HepG2 (cell line): Measurements from ENCODE around the gene TLCD3B. TPM values are rescaled to one million over a fixed set of nuclear protein-coding genes. Genes with fewer than 3 reads are reported as not detected.

ENCODE experiments used
- ATF1 ChIP-seq: IDR thresholded peaks from 2 replicates; pipeline ENCODE4 v1.6.1; 2016; ENCODE audit warnings: mild to moderate bottlenecking, control low read depth
- ESRRA ChIP-seq: sonication (generic); formaldehyde crosslinking; IDR thresholded peaks from 2 replicates; pipeline ENCODE4 v1.5.1; 2020; ENCODE audit warnings: mild to moderate bottlenecking, low read depth, missing genetic modification reagents
- FOXK1 ChIP-seq: sonication (generic); formaldehyde crosslinking; IDR thresholded peaks from 2 replicates; pipeline ENCODE4 v1.4.0; 2020; ENCODE audit warnings: low read depth, missing genetic modification reagents, borderline replicate concordance
- KDM6A ChIP-seq: IDR thresholded peaks from 2 replicates; pipeline ENCODE4 v1.6.1; 2016; ENCODE audit warnings: low read depth
- MZF1 ChIP-seq: sonication (generic); formaldehyde crosslinking; IDR thresholded peaks from 2 replicates; pipeline ENCODE4 v1.8.1; 2023; ENCODE audit warnings: mild to moderate bottlenecking, missing genetic modification reagents, borderline replicate concordance
- POLR2AphosphoS5 ChIP-seq: IDR thresholded peaks from 2 replicates; pipeline ENCODE4 v1.6.1; 2012; ENCODE audit warnings: low read depth, low read length
- RCOR2 ChIP-seq: IDR thresholded peaks from 2 replicates; pipeline ENCODE4 v1.6.1; 2016; ENCODE audit warnings: missing biosample characterization, missing genetic modification reagents
- RFX1 ChIP-seq: fragments of 450-650 bp; IDR thresholded peaks from 2 replicates; pipeline ENCODE4 v1.6.1; 2017
- SMAD1 ChIP-seq: sonication (generic); formaldehyde crosslinking; IDR thresholded peaks from 2 replicates; pipeline ENCODE4 v1.4.0; 2020; ENCODE audit warnings: missing genetic modification reagents, low read depth, mild to moderate bottlenecking, borderline replicate concordance
- SMC3 ChIP-seq: IDR thresholded peaks from 2 replicates; pipeline ENCODE4 v1.6.1; 2011; ENCODE audit warnings: low read length, improper control_type of control experiment
- SP4 ChIP-seq: sonication (generic); formaldehyde crosslinking; IDR thresholded peaks from 2 replicates; pipeline ENCODE4 v1.8.1; 2023; ENCODE audit warnings: mild to moderate bottlenecking, missing genetic modification reagents
- SP5 ChIP-seq: IDR thresholded peaks from 2 replicates; pipeline ENCODE4 v1.6.1; 2016; ENCODE audit warnings: low read depth, borderline replicate concordance
- TCF7L2 ChIP-seq: IDR thresholded peaks from 2 replicates; pipeline ENCODE4 v1.6.1; 2011; ENCODE audit warnings: mild to moderate bottlenecking, low read depth, low read length, moderate library complexity
- WIZ ChIP-seq: sonication (generic); formaldehyde crosslinking; IDR thresholded peaks from 2 replicates; pipeline ENCODE4 v1.5.1; 2020; ENCODE audit warnings: mild to moderate bottlenecking, missing genetic modification reagents
- YY1 ChIP-seq: IDR thresholded peaks from 2 replicates; pipeline ENCODE4 v1.6.1; 2011; ENCODE audit warnings: low read length, low read depth, moderate library complexity, mild to moderate bottlenecking; ENCODE audit not compliant: insufficient read depth, insufficient replicate concordance
- ZNF138 ChIP-seq: sonication (generic); formaldehyde crosslinking; IDR thresholded peaks from 2 replicates; pipeline ENCODE4 v1.5.0; 2020; ENCODE audit warnings: mild to moderate bottlenecking, low read depth, missing genetic modification reagents
- ZNF468 ChIP-seq: sonication (generic); formaldehyde crosslinking; IDR thresholded peaks from 2 replicates; pipeline ENCODE4 v1.8.0; 2022; ENCODE audit warnings: mild to moderate bottlenecking, moderate library complexity, missing genetic modification reagents
- ZNF607 ChIP-seq: sonication (generic); formaldehyde crosslinking; IDR thresholded peaks from 2 replicates; pipeline ENCODE4 v1.5.1; 2020; ENCODE audit warnings: missing genetic modification reagents, mild to moderate bottlenecking, borderline replicate concordance
- ZNF615 ChIP-seq: sonication (generic); formaldehyde crosslinking; IDR thresholded peaks from 2 replicates; pipeline ENCODE4 v1.5.0; 2020; ENCODE audit warnings: mild to moderate bottlenecking, missing genetic modification reagents, borderline replicate concordance
- ZNF629 ChIP-seq: sonication (generic); formaldehyde crosslinking; conservative IDR thresholded peaks from 2 replicates; pipeline ENCODE4 v1.5.0; 2020; ENCODE audit warnings: missing genetic modification reagents
- ZNF777 ChIP-seq: sonication (generic); formaldehyde crosslinking; IDR thresholded peaks from 2 replicates; pipeline ENCODE4 v1.4.0; 2020; ENCODE audit warnings: missing genetic modification reagents
- ZNF800 ChIP-seq: sonication (generic); formaldehyde crosslinking; IDR thresholded peaks from 2 replicates; pipeline ENCODE4 v1.4.0; 2020; ENCODE audit warnings: missing genetic modification reagents
- polyA plus RNA-seq, 8 experiments: library from polyadenylated mRNA; depleted of rRNA in 3 of 8; stranded (reverse) in 7 of 8; unstranded in 1 of 8; fragments of >200 nt; fragmentation: Illumina TruSeq in 4 of 8; extraction: Trizol in 4 of 8; gene quantifications; 2 replicates each; pipeline versions ENCODE4 v1.2.1 to v1.2.3, GENCODE V29; 2011 to 2016; ENCODE audit warnings: low read depth in 4 of 8, missing spikeins in 1 of 8, mixed read lengths in 1 of 8; ENCODE audit not compliant: insufficient read depth in 1 of 8
- total RNA-seq, 5 experiments: library from RNA; depleted of rRNA; stranded (reverse); fragments of >200 nt; fragmentation: Illumina TruSeq; extraction: Trizol; gene quantifications; 2 replicates each; pipeline ENCODE4 v1.2.3, GENCODE V29; 2016; ENCODE audit warnings: low read depth in 1 of 5
- TF ChIP-seq, protein P1 (sequence below): IDR thresholded peaks from 2 replicates; pipeline ENCODE4 v1.6.1; 2012; ENCODE audit warnings: low read depth, low read length, improper control_type of control experiment
- TF ChIP-seq, protein P2 (sequence below): sonication (generic); formaldehyde crosslinking; IDR thresholded peaks from 2 replicates; pipeline ENCODE4 v1.4.0; 2020; ENCODE audit warnings: missing genetic modification reagents

The TLCD3B gene
- total and polyA plus RNA-seq, 2 of the 13 experiments (the other 11 are each of a cell fraction or from before 2014, with no cell fraction given), result not detected

DNA sequence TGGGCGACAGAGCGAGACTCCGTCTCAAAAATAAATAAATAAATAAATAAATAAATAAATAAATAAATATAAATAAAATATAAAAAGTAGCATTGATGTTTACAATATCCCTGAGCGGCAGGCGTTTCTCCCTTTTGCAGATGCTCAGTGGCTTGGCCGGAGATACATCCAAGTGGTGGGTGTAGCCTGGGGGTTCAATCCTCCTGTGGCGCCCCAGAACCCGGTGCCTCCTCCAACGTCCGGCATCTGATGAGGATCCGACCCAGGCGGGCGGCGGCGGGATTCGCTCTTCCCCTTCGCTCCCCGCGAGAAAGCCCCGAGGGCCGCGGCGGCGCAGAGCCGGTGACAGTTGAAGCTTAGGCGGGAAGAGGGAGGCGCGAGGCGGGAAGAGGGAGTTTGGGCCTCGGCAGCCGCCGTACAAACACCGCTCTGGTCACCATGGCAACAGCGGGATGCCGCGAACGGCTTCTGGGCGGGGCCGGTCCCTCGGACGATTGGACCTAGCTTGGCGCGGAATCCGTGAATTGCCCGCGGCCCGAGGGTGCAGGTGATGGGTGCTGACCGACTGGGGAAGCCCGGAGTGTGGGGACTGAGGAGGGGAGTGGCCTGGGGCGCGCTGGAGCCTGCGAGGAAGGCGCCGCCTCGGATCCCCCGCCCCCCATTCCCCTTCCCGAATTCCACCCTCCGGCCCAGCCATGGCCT, 21.8 kb upstream of the TLCD3B start (continued):
- peak; percentile 82 for TF ChIP-seq ZNF777 (CRISPR knock-in tag)
- peak; percentile 23; the same call in 1 of the 2 replicates for TF ChIP-seq KDM6A (CRISPR knock-in tag)
- TF ChIP-seq ESRRA (CRISPR knock-in tag), result peak; percentile 75; the same call in 1 of the 2 replicates
- peak; percentile 86 for TF ChIP-seq SMAD1 (CRISPR knock-in tag)
- peak; percentile 69 for TF ChIP-seq YY1
- TF ChIP-seq ZNF800 (CRISPR knock-in tag), result peak; percentile 85; the same call in 1 of the 2 replicates
- no peak for TF ChIP-seq ATF1
- TF ChIP-seq ZNF468 (CRISPR knock-in tag), result 0 out of 2 replicates have a peak, but pooled peaks have one; percentile 47
- peak; percentile 95 for TF ChIP-seq SP5
- TF ChIP-seq MZF1, result no peak
- TF ChIP-seq FOXK1 (CRISPR knock-in tag), result peak; percentile 90; the same call in 1 of the 2 replicates
- 0 out of 2 replicates have a peak, but pooled peaks have one; percentile 51 for TF ChIP-seq ZNF615 (CRISPR knock-in tag)
- TF ChIP-seq SP4 (CRISPR knock-in tag), result peak; percentile 96
- peak; percentile 68; the same call in 1 of the 2 replicates for TF ChIP-seq WIZ (CRISPR knock-in tag)
- TF ChIP-seq RCOR2 (CRISPR knock-in tag), result peak; percentile 81; the same call in 1 of the 2 replicates
- TF ChIP-seq TCF7L2, result no peak
- TF ChIP-seq ZNF629 (CRISPR knock-in tag), result 0 out of 2 replicates have a peak, but pooled peaks have one; percentile 40
- TF ChIP-seq POLR2AphosphoS5, result no peak
- TF ChIP-seq, protein P1, sequence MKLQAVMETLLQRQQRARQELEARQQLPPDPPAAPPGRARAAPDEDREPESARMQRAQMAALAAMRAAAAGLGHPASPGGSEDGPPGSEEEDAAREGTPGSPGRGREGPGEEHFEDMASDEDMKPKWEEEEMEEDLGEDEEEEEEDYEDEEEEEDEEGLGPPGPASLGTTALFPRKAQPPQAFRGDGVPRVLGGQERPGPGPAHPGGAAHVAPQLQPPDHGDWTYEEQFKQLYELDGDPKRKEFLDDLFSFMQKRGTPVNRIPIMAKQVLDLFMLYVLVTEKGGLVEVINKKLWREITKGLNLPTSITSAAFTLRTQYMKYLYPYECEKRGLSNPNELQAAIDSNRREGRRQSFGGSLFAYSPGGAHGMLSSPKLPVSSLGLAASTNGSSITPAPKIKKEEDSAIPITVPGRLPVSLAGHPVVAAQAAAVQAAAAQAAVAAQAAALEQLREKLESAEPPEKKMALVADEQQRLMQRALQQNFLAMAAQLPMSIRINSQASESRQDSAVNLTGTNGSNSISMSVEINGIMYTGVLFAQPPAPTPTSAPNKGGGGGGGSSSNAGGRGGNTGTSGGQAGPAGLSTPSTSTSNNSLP, result no peak
- TF ChIP-seq ZNF607 (CRISPR knock-in tag), result peak; percentile 98
- no peak for TF ChIP-seq SMC3
- TF ChIP-seq, protein P2, sequence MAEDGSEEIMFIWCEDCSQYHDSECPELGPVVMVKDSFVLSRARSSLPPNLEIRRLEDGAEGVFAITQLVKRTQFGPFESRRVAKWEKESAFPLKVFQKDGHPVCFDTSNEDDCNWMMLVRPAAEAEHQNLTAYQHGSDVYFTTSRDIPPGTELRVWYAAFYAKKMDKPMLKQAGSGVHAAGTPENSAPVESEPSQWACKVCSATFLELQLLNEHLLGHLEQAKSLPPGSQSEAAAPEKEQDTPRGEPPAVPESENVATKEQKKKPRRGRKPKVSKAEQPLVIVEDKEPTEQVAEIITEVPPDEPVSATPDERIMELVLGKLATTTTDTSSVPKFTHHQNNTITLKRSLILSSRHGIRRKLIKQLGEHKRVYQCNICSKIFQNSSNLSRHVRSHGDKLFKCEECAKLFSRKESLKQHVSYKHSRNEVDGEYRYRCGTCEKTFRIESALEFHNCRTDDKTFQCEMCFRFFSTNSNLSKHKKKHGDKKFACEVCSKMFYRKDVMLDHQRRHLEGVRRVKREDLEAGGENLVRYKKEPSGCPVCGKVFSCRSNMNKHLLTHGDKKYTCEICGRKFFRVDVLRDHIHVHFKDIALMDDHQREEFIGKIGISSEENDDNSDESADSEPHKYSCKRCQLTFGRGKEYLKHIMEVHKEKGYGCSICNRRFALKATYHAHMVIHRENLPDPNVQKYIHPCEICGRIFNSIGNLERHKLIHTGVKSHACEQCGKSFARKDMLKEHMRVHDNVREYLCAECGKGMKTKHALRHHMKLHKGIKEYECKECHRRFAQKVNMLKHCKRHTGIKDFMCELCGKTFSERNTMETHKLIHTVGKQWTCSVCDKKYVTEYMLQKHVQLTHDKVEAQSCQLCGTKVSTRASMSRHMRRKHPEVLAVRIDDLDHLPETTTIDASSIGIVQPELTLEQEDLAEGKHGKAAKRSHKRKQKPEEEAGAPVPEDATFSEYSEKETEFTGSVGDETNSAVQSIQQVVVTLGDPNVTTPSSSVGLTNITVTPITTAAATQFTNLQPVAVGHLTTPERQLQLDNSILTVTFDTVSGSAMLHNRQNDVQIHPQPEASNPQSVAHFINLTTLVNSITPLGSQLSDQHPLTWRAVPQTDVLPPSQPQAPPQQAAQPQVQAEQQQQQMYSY (CRISPR knock-in tag), result peak; percentile 27; the same call in 1 of the 2 replicates
- peak; percentile 97 for TF ChIP-seq RFX1
- peak; percentile 98 for TF ChIP-seq ZNF138 (CRISPR knock-in tag)
